GM18870 (cell line): ENCODE measurements around the gene CPEB2.

Experiments
- ATAC-seq: cut with Tn5 transposase; IDR thresholded peaks from one replicate; pipeline ENCODE4 v1.9.1; 2021; ENCODE audit warnings: moderate library complexity; ENCODE audit not compliant: unreplicated experiment

The CPEB2 gene

DNA sequence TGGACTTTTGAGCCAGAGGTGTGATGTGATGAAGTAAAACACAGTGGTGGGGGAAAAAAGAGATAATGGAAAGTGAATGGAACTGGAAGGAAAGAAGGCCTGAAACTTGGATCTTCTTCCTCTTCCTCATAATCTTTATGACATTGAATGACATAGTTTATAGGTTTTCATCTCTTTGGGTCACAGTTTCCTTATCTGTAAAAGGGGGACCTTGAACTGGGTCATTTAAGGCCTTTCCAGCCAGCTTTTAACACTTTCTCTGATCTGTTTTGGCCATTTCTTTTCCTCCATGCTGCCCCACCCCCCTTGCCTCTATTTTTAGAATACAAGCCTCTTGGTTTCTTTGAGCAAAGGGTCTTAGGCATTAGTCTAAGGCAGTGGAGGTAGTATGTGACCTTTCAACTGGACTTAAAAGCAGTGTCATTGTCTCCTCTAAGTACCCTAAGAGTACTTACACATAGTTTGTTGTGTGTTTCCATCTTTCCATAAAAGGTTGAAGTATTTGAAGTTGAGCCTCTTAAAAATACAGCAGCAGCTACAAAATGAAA is 7.8 kb downstream of the CPEB2 start:
- ATAC-seq, result no peak

DNA sequence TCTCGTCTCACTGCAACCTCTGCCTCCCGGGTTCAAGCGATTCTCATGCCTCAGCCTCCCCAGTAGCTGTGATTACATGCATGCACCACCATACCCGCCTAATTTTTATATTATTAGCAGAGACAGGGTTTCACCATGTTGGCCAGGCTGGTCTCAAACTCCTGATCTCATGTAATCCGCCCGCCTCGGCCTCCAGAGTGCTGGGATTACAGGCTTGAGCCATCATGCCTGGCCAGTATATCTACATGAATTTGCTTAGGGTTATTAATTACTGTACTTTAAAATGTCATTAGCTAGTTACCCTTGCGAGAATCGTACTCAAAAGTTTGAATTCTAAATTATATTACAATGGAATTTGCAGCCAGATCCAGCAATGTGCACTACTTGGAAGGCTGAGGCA is 8.9 kb downstream of the CPEB2 start:
- no peak for ATAC-seq

DNA sequence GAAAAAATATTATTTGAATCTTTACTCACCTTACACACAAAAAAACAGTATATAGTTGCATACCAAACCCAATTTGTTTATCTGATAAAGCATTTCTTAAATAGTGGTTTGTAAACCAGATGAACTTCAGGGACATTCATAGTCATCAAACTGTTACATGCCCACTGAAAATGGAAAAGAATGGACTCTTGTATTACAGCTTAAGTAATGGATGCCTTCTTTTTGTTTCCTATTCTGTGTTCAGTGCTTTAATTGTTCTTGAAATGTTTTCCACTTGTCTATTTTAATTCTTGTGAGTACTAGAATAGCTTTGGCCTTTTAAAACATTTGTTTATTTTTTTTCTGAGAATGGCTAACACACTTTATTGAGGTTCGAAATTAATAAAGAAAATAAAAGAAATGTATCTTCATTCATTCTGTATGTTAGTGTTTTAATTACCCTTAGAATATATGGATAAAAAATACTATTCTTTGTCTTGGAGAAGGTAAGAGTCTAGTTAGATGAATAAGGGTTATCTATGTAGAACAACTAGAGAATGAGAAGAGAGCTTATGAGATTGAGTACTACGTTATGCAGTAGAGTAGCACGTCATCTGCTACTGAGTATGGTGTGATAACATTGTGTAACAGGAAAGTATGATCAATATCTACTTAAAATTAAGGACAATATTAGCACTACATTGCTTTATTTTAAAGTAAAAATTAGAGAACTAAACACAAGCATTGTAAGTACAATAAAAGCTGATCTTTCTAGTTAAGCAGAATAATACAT is 9.9 kb downstream of the CPEB2 start:
- ATAC-seq, result no peak

GRCh38 chr4:15013585-15013984 is 11.3 kb downstream of the CPEB2 start:
- ATAC-seq, result no peak

DNA sequence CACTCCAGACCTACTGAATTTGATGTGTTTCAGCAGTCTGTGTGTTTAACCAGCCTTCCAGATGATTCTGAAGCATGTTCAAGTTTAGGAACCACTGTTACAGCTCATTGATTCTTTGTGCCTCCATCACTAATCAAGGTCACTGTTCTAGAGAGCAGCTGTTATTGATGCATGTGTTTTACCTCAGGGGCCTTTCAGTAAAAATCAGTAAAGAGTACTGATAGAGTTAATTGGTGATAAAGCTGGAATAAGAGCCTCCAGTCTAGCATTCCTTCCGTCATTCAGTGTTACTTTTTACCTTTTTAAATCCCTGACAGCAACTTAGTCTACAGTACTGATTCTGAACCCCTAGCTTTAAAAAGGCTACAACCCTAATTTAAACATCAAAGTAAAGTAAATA is 12.9 kb downstream of the CPEB2 start:
- ATAC-seq, result no peak

- no peak for ATAC-seq
Observed at GRCh38 chr4:15018361-15018760, 16.1 kb downstream of the CPEB2 start.

DNA sequence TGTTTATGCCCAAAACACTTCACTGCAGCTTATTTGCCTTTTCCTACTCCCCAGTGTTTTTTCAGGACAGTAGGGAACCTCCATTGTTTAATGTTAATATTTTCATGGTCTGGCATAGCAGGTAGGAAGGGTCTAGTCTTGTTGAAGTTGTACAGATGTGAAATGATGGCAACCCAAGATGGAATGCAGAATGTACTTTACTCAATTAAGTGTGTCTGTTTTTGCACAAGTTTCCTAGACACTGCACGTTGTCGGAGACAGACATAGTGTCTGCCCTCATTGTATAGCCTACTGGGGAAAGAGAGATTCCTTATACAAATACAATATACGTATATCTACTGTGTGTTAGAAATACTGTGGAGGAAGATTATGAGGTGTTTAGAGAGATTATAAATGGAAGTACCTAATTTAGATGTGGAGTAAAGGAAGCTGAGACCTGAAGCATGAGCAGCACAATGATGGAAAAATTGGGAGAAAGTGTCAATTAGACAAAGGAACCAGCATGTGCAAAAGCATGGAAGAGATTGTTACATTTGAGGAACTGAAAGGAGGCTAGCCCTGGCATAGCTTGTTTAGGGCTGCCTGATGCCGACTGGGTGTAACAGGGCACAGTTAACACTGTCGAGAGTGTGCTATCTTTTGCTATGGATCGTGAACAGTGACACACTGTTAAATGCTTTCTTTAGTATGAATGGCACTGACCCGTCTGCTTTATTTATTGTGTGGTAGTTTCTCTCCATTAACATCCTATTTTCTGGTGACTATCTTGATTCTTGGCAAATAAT is 18.4 kb downstream of the CPEB2 start:
- no peak for ATAC-seq

DNA sequence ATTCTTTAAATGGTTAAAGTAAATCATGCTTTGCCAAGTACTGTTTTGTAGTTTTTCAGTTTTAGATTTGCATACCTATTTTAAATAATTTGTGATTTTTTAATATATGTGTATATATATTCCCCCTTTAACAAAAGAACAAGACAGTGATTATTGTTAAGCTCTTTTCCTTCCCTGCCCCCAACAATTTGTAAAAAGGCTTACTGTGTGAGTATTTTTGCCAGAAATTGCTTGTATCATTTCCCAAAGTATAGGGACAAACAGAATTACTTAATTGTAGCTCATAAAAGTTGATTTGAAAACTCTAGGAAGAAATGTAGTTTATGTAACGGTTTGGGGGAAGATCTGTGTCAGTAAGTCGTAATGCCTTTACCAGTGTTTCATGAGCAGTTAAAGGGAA is 19.0 kb downstream of the CPEB2 start:
- ATAC-seq, result no peak

DNA sequence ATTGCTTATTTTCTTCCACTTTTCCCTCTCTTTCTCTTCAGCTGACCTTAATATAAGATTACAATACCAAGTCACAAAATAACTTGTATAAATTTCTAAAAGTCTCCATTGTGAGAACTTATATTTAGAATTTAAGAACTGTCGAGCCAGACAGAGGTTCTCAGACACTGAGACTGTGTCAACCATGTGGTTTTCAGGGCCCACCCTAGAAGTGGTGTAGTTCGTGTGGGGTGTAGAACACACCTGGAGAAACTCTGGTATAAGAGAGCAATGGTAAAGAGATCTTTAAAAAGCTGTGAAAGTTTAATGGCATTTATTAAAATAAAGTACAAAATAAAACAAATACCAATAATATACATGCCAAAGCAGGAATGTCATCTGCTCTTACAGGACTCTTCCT is 19.7 kb downstream of the CPEB2 start:
- ATAC-seq, result no peak

GRCh38 chr4:15024386-15024785 is 22.1 kb downstream of the CPEB2 start:
- no peak for ATAC-seq

DNA sequence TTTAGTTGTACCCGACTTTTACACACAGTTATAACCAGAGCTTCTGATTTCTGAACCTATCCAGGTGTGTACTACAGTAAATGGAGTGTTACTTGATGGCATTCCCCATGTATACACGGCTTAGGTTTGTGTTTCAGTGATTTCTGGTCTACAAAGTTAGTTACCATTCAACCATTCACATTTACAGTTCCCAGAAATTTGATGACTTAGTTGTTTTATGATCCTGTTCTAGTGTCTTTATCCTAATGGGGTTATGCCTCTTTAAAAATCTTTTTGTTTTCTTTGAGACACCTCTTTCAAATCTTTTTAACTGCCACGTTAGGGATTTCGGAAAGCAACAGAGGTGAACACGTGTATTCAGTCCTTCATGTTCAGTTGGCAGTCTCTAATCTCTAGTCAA is 23.4 kb downstream of the CPEB2 start:
- no peak for ATAC-seq

DNA sequence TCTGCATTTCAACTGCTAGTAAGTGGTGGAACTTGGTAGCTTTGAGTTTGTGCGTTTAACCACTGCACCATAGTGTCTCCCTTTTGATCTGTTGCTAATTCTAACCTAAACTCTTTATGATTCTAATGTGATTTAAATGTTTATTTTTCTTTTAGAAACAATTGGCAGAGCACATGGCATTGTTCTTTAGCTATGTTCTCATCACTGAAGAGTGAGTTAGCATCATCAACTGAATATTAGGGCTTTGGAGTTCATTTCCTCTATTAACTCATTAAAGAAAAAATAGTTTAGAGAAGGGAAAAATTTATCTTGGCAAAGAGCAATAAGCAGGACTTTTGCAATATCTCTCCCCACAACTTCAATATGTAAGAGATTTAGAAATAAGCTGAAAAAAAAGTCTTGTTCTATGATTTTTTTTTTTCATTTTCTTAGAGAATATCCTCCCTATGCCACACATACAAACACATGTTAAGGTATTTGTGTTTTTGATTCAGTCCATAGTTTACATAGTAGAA is 25.7 kb downstream of the CPEB2 start:
- no peak for ATAC-seq

GRCh38 chr4:15031197-15031596 is 28.9 kb downstream of the CPEB2 start:
- no peak for ATAC-seq

GRCh38 chr4:15031993-15032675 is 29.9 kb downstream of the CPEB2 start:
- no peak for ATAC-seq

GRCh38 chr4:15034071-15034764 is 31.9 kb downstream of the CPEB2 start:
- ATAC-seq, result no peak

DNA sequence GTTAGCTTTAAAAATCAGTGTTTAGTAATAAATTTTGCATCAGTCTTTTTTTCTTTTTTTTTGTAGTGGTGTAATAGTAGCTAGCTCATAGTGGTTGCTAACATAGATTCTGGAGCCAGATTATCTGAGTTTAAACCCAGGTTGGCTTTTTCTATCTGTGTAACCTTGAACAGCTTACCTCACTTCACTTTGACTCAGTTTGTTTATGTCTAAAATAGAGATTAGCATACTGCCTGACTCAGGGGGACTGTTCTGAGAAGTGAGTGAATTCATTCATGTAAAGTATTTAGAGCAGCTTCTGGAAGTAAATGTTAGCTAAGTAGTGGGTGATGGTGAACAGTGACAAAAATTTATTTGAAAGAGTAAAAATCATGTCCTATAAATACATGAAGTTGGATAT is 32.9 kb downstream of the CPEB2 start:
- ATAC-seq, result no peak

DNA sequence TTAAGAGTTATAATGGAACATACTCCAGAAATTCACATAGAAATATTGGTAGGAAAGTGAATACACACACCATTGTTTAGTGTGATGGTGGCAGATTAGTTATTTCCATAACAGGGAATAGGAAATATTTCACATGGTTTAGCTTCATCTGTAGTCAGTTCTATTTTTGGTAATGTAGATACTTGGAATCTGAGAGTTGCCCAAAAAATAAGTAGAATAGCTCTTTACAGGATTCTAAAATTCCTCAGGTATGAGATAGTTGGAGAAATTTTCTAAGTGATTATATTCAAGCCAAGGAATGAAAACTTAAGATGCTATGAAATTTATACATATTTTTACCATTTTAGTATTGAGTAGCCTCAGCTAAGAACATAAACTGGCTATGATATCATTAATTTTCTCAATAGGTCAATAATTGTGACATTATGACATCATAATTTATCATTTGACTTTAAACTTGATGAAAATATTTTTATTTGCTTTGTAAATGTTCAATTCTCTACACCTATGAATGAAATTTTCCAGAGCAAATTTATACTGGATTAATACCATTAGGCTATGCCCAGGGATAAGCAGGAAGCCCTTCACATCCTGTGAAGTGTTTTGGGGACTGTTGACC is 35.8 kb downstream of the CPEB2 start:
- ATAC-seq, result no peak

DNA sequence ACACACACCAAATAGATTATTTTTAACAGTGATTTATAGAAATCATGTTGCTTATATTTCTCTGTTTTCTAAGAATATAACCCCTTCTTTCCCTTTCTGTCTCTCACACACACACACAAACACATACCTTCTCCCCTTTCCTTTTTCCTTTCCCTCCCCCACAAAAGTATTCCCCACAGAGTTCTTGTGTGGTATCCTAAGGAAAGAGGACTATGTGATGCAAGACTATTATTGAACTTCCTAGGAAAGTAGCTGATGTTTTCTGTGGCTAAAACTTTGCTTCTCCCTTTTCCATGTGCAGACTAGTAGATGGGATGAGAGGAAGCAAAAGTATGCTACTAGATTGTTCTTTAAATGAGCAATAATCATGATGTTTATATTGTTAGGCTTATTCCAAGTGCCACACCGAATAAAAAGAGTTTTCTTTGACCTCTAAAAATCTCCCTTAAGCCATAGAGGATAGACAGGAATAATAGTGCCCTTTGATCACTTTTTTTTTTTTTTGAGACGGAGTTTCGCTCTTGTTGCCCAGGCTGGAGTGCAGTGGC is 38.7 kb downstream of the CPEB2 start:
- no peak for ATAC-seq

- no peak for ATAC-seq
Observed at GRCh38 chr4:15042529-15043167, 40.4 kb downstream of the CPEB2 start.

- no peak for ATAC-seq
Observed at GRCh38 chr4:15043226-15043625, 40.9 kb downstream of the CPEB2 start.
